ENCODE measurements around the gene COA1.
A peak's percentile ranks its signal among the peaks of the same experiment; 100 is the strongest.

- peak in 1 of 3 experiments; percentile 23 for TF ChIP-seq CTCF (optimal IDR thresholded peaks at IDR 0.05 in 1 of 3, IDR thresholded peaks at IDR 0.05 in 1 of 3, conservative IDR thresholded peaks at IDR 0.05 in 1 of 3; ENCODE audit: extremely low read depth in 1 of 3, insufficient read depth in 2 of 3, low read length in 3 of 3)
- no peak for TF ChIP-seq EZH2 (IDR thresholded peaks at IDR 0.05; ENCODE audit: low read length)
Measured at GRCh38 chr7:43652364-43652763, 77.0 kb downstream of the COA1 start.
